ENCODE results near the gene RALGPS1. TPM values are rescaled to one million over a fixed set of nuclear protein-coding genes. Genes with fewer than 3 reads are reported as not detected.

RALGPS1 gene
- total RNA-seq, 1 experiment from 2014 or later, result 18.6 TPM

DNA sequence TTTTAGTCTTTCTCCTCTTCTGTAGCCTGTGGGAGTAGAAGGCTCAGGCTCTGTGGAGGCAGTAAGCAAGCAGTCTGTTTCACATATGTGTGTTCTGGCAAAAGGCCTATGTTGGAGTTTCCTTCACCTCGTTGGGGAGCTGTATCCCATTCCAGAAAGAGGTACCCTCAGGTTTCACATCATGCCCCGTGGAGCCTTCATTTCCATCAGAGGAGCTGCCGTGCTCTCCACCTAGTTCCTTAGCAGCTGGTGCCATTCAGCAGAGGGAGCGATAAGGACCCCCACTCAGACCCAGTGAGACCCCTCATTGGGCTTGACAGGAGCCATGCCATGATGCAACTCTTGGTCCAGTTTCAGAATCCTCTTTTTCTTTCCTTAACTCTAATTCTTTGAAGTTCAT, 258.5 kb downstream of the RALGPS1 start:
- no CpG with 5 or more reads among the region's 4 CpGs for WGBS (ENCODE audit: extremely low coverage, insufficient read length, low lambda C conversion rate)
- Histone ChIP-seq H3K9ac (ENCODE audit: extremely low read depth, insufficient read length, low read length) (no peak overlapping the region), H3K4me1 (ENCODE audit: insufficient read depth, low read length) (no peaks in the 10 kb centered on the region), H3K23me2 (ENCODE audit: insufficient read length, low read depth, low read length, poor library complexity, severe bottlenecking) (no peaks in the 10 kb centered on the region), H3T11ph (ENCODE audit: low read length) (no peak overlapping the region), H3K4ac (ENCODE audit: low read depth, low read length) (no peak overlapping the region), H4K91ac (ENCODE audit: insufficient read length, low read depth, low read length) (no peak overlapping the region), H4K5ac (ENCODE audit: insufficient read length, low read depth, low read length) (no peak overlapping the region), H3K79me2 (ENCODE audit: insufficient read depth, low read length) (no peaks in the 10 kb centered on the region), H2AK5ac (ENCODE audit: insufficient read length, low read length) (no peak overlapping the region), H3K23ac (ENCODE audit: insufficient read length, low read depth, low read length) (no peak overlapping the region), H2BK20ac (ENCODE audit: low read depth, low read length, poor library complexity, severe bottlenecking) (no peak overlapping the region), H2BK12ac (ENCODE audit: insufficient read length, low read depth, low read length) (no peak overlapping the region), H4K20me1 (ENCODE audit: control insufficient read depth, insufficient read depth, insufficient read length) (no peaks in the 10 kb centered on the region), H3K4me2 (ENCODE audit: insufficient read depth, insufficient read length, low read length) (no peak overlapping the region), H3K14ac (ENCODE audit: insufficient read depth, low read length) (no peak overlapping the region), H3K27me3 (ENCODE audit: insufficient read depth, low read length) (no peaks in the 10 kb centered on the region), H2BK5ac (ENCODE audit: insufficient read length, low read length) (no peak overlapping the region), H2AFZ (ENCODE audit: low read length) (no peak overlapping the region), H3K18ac (ENCODE audit: insufficient read length, low read depth, low read length) (no peak overlapping the region), H2BK120ac (ENCODE audit: low read depth, low read length, poor library complexity, severe bottlenecking) (no peak overlapping the region), H4K8ac (replicated peaks; ENCODE audit: insufficient read length, low read depth, low read length) (no peak overlapping the region), H3K9me3 (ENCODE audit: control insufficient read depth, low read depth, low read length) (no peaks in the 10 kb centered on the region), H3K27ac (ENCODE audit: insufficient read length, low read depth, low read length) (no peak overlapping the region), H3K79me1 (ENCODE audit: insufficient read depth, low read depth, low read length, poor library complexity, severe bottlenecking) (no peaks in the 10 kb centered on the region), H3K56ac (ENCODE audit: insufficient read length, low read depth, low read length) (no peak overlapping the region), H2BK15ac (ENCODE audit: low read depth, low read length) (no peak overlapping the region)
- Mint-ChIP-seq H3K4me1 (no peaks in the 10 kb centered on the region), H3K4me3 (no peak overlapping the region), H3K27ac (peak overlapping the region; percentile 5 to 75 (median 13); a peak in 2 of 7 replicates), H3K36me3 (ENCODE audit: insufficient read depth in 1 of 3, low read depth in 3 of 3) (peaks cover 0 to 4% (median 0%) of the 10 kb centered on the region in 3 experiments; a peak in 4 of 7 replicates), H3K9me3 (no peaks in the 10 kb centered on the region), H3K27me3 (ENCODE audit: low read depth) (no peaks in the 10 kb centered on the region)
- DNase-seq, result no peak
- TF ChIP-seq, protein P1, sequence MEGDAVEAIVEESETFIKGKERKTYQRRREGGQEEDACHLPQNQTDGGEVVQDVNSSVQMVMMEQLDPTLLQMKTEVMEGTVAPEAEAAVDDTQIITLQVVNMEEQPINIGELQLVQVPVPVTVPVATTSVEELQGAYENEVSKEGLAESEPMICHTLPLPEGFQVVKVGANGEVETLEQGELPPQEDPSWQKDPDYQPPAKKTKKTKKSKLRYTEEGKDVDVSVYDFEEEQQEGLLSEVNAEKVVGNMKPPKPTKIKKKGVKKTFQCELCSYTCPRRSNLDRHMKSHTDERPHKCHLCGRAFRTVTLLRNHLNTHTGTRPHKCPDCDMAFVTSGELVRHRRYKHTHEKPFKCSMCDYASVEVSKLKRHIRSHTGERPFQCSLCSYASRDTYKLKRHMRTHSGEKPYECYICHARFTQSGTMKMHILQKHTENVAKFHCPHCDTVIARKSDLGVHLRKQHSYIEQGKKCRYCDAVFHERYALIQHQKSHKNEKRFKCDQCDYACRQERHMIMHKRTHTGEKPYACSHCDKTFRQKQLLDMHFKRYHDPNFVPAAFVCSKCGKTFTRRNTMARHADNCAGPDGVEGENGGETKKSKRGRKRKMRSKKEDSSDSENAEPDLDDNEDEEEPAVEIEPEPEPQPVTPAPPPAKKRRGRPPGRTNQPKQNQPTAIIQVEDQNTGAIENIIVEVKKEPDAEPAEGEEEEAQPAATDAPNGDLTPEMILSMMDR (conservative IDR thresholded peaks at IDR 0.05), result no peak

Measured in H9 (cell line).